Osteoblast (primary cell): ENCODE measurements around the gene FHIT. TPM values are rescaled to one million over a fixed set of nuclear protein-coding genes. Genes with fewer than 3 reads are reported as not detected.

Experiments used
- DNase-seq: peaks from one replicate; pipeline ENCODE4 v3.0.0; 2011; ENCODE audit warnings: low spot score, mixed read lengths; ENCODE audit not compliant: insufficient read length; ENCODE audit errors: missing footprints
- H2AFZ ChIP-seq: 2 replicates; pipeline ENCODE4 v1.6.0; 2011; ENCODE audit warnings: mild to moderate bottlenecking, low read length
- H3K27ac ChIP-seq: 2 replicates; pipeline ENCODE4 v1.5.1; 2011; ENCODE audit warnings: mild to moderate bottlenecking, low read depth, low read length, moderate library complexity
- H3K27me3 ChIP-seq: 2 replicates; pipeline ENCODE4 v1.6.0; 2012; ENCODE audit warnings: mild to moderate bottlenecking, control low read depth, inconsistent platforms, low read length, moderate library complexity; ENCODE audit not compliant: insufficient read depth
- H3K36me3 ChIP-seq: 2 replicates; pipeline ENCODE4 v1.5.1; 2011; ENCODE audit warnings: mild to moderate bottlenecking, low read length, control low read depth, moderate library complexity; ENCODE audit not compliant: insufficient read depth
- H3K4me1 ChIP-seq: 2 replicates; pipeline ENCODE4 v1.5.1; 2011; ENCODE audit warnings: mild to moderate bottlenecking, low read length, control low read depth, moderate library complexity; ENCODE audit not compliant: insufficient read depth
- H3K4me2 ChIP-seq: 2 replicates; pipeline ENCODE4 v1.6.0; 2011; ENCODE audit warnings: mild to moderate bottlenecking, low read length; ENCODE audit not compliant: insufficient read depth
- H3K4me3 ChIP-seq: fragments of 200-600 bp; sonication (generic); 3 replicates; pipeline ENCODE4 v1.5.1; 2012; ENCODE audit warnings: mild to moderate bottlenecking, low read length, inconsistent platforms; ENCODE audit not compliant: insufficient read depth
- H3K79me2 ChIP-seq: 2 replicates; pipeline ENCODE4 v1.6.0; 2012; ENCODE audit warnings: mild to moderate bottlenecking, low read length, control low read depth, inconsistent platforms; ENCODE audit not compliant: insufficient read depth
- H3K9me3 ChIP-seq: 2 replicates; pipeline ENCODE4 v1.5.1; 2011; ENCODE audit warnings: low read depth, low read length, control low read depth
- H4K20me1 ChIP-seq: 2 replicates; pipeline ENCODE4 v1.6.0; 2012; ENCODE audit warnings: mild to moderate bottlenecking, low read length, control low read depth; ENCODE audit not compliant: insufficient read depth
- total RNA-seq: library from RNA; depleted of rRNA; stranded (reverse); fragments of >200 nt; gene quantifications from 2 replicates; pipeline ENCODE4 v1.2.3, GENCODE V29; 2012
- TF ChIP-seq, protein P1 (sequence below): IDR thresholded peaks from 2 replicates; pipeline ENCODE4 v1.5.1; 2011; ENCODE audit warnings: mild to moderate bottlenecking, low read depth, low read length, moderate library complexity; ENCODE audit errors: extremely low read depth

FHIT gene
- total RNA-seq, 1 donor, result 3.3 TPM

DNA sequence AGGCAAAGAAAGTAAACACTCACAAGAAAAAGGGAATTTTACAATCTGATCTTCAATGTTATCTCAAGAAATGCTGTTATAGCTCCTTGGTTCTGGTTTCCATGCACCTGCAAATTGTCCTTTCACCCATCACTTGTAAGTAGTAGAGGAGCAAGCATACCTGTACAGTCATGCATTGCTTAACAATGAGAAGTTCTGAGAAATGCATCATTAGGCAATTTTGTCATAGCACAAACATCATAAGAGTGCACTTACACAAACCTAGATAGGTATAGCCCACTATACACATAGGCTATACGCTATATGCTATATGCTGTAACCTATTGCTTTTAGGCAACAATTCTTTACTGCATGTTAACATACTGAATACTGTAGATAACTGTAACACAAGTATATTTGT is 672.3 kb downstream of the FHIT start:
- H3K27ac ChIP-seq, result no peak overlapping the region
- DNase-seq, result no peak
- H3K4me1 ChIP-seq, result peaks cover 10% of the 10 kb centered on the region
- H3K36me3 ChIP-seq, result no peaks in the 10 kb centered on the region
- no peak overlapping the region for H3K4me2 ChIP-seq
- H3K9me3 ChIP-seq, result no peaks in the 10 kb centered on the region
- no peak overlapping the region for H2AFZ ChIP-seq
- H4K20me1 ChIP-seq, result no peaks in the 10 kb centered on the region
- no peaks in the 10 kb centered on the region for H3K79me2 ChIP-seq
- no peaks in the 10 kb centered on the region for H3K27me3 ChIP-seq
- H3K4me3 ChIP-seq, result no peak overlapping the region
- TF ChIP-seq, protein P1, sequence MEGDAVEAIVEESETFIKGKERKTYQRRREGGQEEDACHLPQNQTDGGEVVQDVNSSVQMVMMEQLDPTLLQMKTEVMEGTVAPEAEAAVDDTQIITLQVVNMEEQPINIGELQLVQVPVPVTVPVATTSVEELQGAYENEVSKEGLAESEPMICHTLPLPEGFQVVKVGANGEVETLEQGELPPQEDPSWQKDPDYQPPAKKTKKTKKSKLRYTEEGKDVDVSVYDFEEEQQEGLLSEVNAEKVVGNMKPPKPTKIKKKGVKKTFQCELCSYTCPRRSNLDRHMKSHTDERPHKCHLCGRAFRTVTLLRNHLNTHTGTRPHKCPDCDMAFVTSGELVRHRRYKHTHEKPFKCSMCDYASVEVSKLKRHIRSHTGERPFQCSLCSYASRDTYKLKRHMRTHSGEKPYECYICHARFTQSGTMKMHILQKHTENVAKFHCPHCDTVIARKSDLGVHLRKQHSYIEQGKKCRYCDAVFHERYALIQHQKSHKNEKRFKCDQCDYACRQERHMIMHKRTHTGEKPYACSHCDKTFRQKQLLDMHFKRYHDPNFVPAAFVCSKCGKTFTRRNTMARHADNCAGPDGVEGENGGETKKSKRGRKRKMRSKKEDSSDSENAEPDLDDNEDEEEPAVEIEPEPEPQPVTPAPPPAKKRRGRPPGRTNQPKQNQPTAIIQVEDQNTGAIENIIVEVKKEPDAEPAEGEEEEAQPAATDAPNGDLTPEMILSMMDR, result no peak

DNA sequence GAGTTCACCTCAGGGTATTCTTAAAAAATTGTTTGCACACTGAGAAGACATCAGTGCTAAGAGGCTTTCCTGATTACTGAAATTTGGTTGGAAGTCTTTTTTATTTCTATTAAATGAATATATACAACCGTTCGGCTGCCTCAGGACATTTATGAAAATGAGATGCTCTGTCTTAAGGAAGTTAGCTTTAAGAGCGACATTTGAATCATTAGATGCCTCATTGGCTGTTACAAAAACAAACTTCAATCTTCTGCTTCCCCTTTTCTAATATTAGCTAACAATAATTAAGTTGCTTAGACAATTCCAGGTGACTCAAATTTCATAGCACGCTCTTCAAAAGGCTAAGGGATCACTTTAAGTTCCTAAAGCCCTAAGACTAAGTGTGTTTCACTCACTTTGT is 673.7 kb downstream of the FHIT start:
- DNase-seq, result no peak
- Histone ChIP-seq H3K9me3 (no peaks in the 10 kb centered on the region), H3K4me2 (no peak overlapping the region), H3K4me1 (peaks cover 8% of the 10 kb centered on the region), H3K4me3 (no peak overlapping the region), H2AFZ (no peak overlapping the region), H3K27ac (no peak overlapping the region), H3K27me3 (no peaks in the 10 kb centered on the region), H4K20me1 (no peaks in the 10 kb centered on the region), H3K36me3 (no peaks in the 10 kb centered on the region), H3K79me2 (no peaks in the 10 kb centered on the region)
- TF ChIP-seq, protein P1, result no peak

DNA sequence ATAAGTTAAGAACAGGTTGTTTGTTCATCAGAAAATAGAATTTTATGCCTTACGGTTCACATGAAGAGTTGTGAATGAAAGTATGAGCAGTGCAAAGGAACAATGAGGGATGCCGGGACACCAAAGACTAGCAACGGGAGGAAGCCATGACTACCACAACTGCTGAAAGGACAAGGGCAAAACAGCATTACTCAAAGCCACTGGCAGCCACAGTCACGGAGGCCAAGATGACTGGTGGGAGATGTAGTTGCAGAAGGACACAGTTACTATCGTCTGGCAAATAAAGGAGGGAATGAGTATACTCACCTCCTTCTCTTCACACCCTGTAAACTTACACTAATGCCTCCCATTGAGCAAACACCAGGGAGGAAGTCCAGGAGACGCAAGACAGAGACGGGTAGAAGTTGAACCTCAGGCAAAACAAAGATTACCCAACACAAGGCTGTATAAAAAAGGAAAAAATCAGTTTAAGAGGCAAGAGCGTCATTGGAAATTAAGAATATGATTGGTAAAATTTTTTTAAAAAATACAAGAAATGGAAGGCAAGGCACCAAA is 675.5 kb downstream of the FHIT start:
- H4K20me1 ChIP-seq, result no peaks in the 10 kb centered on the region
- TF ChIP-seq, protein P1, result no peak

DNA sequence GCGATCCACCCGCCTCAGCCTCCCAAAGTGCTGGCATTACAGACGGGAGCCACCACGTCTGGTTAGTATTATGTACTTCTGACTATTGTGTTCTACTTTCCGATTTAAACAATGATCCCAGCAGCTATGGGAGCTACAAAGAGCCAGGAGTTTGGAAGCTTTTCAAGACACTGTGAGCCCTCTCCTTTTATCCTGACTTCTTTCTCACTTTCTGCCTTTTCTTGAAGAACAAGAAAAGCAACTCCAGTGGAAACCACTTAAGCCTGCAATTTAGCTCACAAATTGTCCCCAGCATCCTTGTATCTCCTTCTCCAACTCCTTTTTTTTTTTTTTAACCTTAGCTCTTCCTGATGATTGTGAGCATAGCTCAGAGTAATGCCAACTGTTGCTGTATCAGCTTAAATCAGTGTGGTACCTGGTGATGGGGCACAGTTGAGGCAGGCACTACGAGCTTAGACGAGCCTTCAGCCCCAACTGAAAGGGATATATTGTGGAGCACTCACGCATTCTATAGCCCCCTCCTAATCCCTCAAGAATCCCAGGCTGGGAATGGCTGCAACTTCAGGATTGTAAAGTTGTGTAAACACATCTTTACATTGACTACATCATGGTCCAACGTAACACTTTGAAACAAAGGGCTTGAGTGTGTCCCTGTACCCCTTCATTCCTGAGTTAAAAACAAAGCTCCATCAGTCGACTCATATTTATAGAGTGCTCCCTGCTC is 677.0 kb downstream of the FHIT start:
- Histone ChIP-seq H2AFZ (peak overlapping the region; percentile 37), H3K4me3 (no peak overlapping the region), H3K27ac (no peak overlapping the region), H3K9me3 (no peaks in the 10 kb centered on the region), H3K4me1 (no peaks in the 10 kb centered on the region), H3K79me2 (no peaks in the 10 kb centered on the region), H3K36me3 (no peaks in the 10 kb centered on the region), H4K20me1 (no peaks in the 10 kb centered on the region), H3K27me3 (no peaks in the 10 kb centered on the region), H3K4me2 (peak overlapping the region; percentile 67)
- TF ChIP-seq, protein P1, result no peak
- DNase-seq, result no peak

More for the DNA sequence above, 675.5 kb downstream of the FHIT start:
- no peaks in the 10 kb centered on the region for H3K36me3 ChIP-seq
- H3K4me2 ChIP-seq, result no peak overlapping the region
- no peak overlapping the region for H2AFZ ChIP-seq
- no peaks in the 10 kb centered on the region for H3K9me3 ChIP-seq
- H3K4me1 ChIP-seq, result peaks cover 8% of the 10 kb centered on the region
- no peak for DNase-seq
- H3K27me3 ChIP-seq, result no peaks in the 10 kb centered on the region
- H3K27ac ChIP-seq, result no peak overlapping the region
- no peak overlapping the region for H3K4me3 ChIP-seq
- H3K79me2 ChIP-seq, result no peaks in the 10 kb centered on the region
